CD4-positive, CD25-positive, alpha-beta regulatory T cell (primary cell): Measurements from ENCODE around the gene PHIP. TPM values are rescaled to one million over a fixed set of nuclear protein-coding genes. Genes with fewer than 3 reads are reported as not detected.
"Not testable (repeated sequence)": the region's sequence is repeated elsewhere in the genome, so short reads cannot be mapped to it uniquely, and the experiment has no call there.

Experiments used
- ATAC-seq, 2 donors: fragments of 150-1000 bp; cut with Tn5 transposase; one replicate each; pipeline ENCODE4 v1.10.0; 2021; ENCODE audit warnings: low read depth in 2 of 2, moderate number of reproducible peaks in 2 of 2, moderate library complexity in 1 of 2
- DNase-seq, 3 donors: peaks; one replicate each; pipeline versions ENCODE4 v3.0.0 to v3.0.0-alpha.2; 2012 to 2022; ENCODE audit warnings: mixed read lengths in 1 of 3
- H3K27ac ChIP-seq: one replicate; pipeline ENCODE4 v1.7.0; 2013; ENCODE audit warnings: mild to moderate bottlenecking, low read length; ENCODE audit not compliant: insufficient read depth, poor library complexity, severe bottlenecking
- H3K27me3 ChIP-seq: one replicate; pipeline ENCODE4 v1.7.0; 2013; ENCODE audit warnings: low read length; ENCODE audit not compliant: control insufficient read depth, insufficient read depth
- H3K36me3 ChIP-seq: one replicate; pipeline ENCODE4 v1.7.0; 2013; ENCODE audit warnings: mild to moderate bottlenecking, low read length, moderate library complexity; ENCODE audit not compliant: control insufficient read depth, insufficient read depth
- H3K4me1 ChIP-seq: 2 replicates; pipeline ENCODE4 v1.7.0; 2013; ENCODE audit warnings: mild to moderate bottlenecking, low read length; ENCODE audit not compliant: insufficient read depth, control insufficient read depth, poor library complexity, severe bottlenecking
- H3K4me3 ChIP-seq: one replicate; pipeline ENCODE4 v1.7.0; 2013; ENCODE audit warnings: low read depth, mild to moderate bottlenecking, low read length, moderate library complexity
- H3K9me3 ChIP-seq, 2 experiments: 1 replicate in 1 of 2; 2 replicates in 1 of 2; pipeline ENCODE4 v1.7.0; 2013; ENCODE audit warnings: low read length in 2 of 2, mild to moderate bottlenecking in 1 of 2, moderate library complexity in 1 of 2; ENCODE audit not compliant: control insufficient read depth in 2 of 2
- H3K27ac Mint-ChIP-seq, 3 donors: one replicate each; pipeline ENCODE4 v1.8.0; 2020 to 2022; ENCODE audit warnings: mild to moderate bottlenecking in 3 of 3, mixed read lengths in 3 of 3, moderate library complexity in 2 of 3
- H3K27me3 Mint-ChIP-seq: one replicate; pipeline ENCODE4 v1.8.0; 2022; ENCODE audit warnings: mild to moderate bottlenecking, mixed read lengths
- H3K36me3 Mint-ChIP-seq: one replicate; pipeline ENCODE4 v1.8.0; 2020; ENCODE audit warnings: mixed read lengths
- H3K4me1 Mint-ChIP-seq, 4 donors: one replicate each; pipeline ENCODE4 v1.8.0; 2020 to 2022; ENCODE audit warnings: mixed read lengths in 4 of 4, mild to moderate bottlenecking in 1 of 4
- H3K4me3 Mint-ChIP-seq, 4 donors: one replicate each; pipeline ENCODE4 v1.8.0; 2020 to 2022; ENCODE audit warnings: mild to moderate bottlenecking in 4 of 4, mixed read lengths in 4 of 4, moderate library complexity in 3 of 4
- H3K9me3 Mint-ChIP-seq, 7 donors: one replicate each; pipeline ENCODE4 v1.8.0; 2020 to 2022; ENCODE audit warnings: mixed read lengths in 7 of 7, mild to moderate bottlenecking in 3 of 7, moderate library complexity in 2 of 7
- polyA plus RNA-seq, 4 donors: library from polyadenylated mRNA; unstranded; fragments of 300-500 nt; fragmentation: Illumina TruSeq; gene quantifications; one replicate each; pipeline ENCODE4 v1.2.3, GENCODE V29; 2021
- total RNA-seq: library from RNA; stranded (reverse); gene quantifications from one replicate; pipeline ENCODE4 v1.2.3, GENCODE V29; 2022

Gene PHIP
- total and polyA plus RNA-seq, 5 donors from 2014 or later: 12.0 to 57.0 (median 13.7) TPM

GRCh38 chr6:78908621-78909020 lies 169.4 kb downstream of the PHIP start:
- no peak overlapping the region for H3K27ac ChIP-seq
- no peaks in the 10 kb centered on the region for H3K4me1 ChIP-seq
- Mint-ChIP-seq H3K36me3 (peaks cover 10% of the 10 kb centered on the region), H3K27me3 (peaks cover 37% of the 10 kb centered on the region), H3K4me3 (no peak overlapping the region), H3K27ac (no peak overlapping the region), H3K9me3 (peaks cover 0 to 6% (median 0%) of the 10 kb centered on the region in 7 donors), H3K4me1 (peaks cover 5 to 16% (median 9%) of the 10 kb centered on the region in 4 donors)
- ATAC-seq: no peak
- H3K4me3 ChIP-seq: no peak overlapping the region
- no peaks in the 10 kb centered on the region for H3K9me3 ChIP-seq
- H3K27me3 ChIP-seq: peaks cover 14% of the 10 kb centered on the region
- no peak for DNase-seq
- no peaks in the 10 kb centered on the region for H3K36me3 ChIP-seq

- no peaks in the 10 kb centered on the region for H3K36me3 Mint-ChIP-seq
- no peaks in the 10 kb centered on the region for H3K27me3 ChIP-seq
- no peak overlapping the region for H3K4me3 Mint-ChIP-seq
- H3K9me3 Mint-ChIP-seq: peaks cover 0 to 2% (median 0%) of the 10 kb centered on the region in 7 donors
- no peak for ATAC-seq
- no peaks in the 10 kb centered on the region for H3K4me1 ChIP-seq
- H3K27ac Mint-ChIP-seq: no peak overlapping the region
- H3K27me3 Mint-ChIP-seq: no peaks in the 10 kb centered on the region
- H3K9me3 ChIP-seq: no peaks in the 10 kb centered on the region
- no peaks in the 10 kb centered on the region for H3K4me1 Mint-ChIP-seq
- H3K4me3 ChIP-seq: no peak overlapping the region
- H3K27ac ChIP-seq: no peak overlapping the region
- no peak for DNase-seq
- no peaks in the 10 kb centered on the region for H3K36me3 ChIP-seq
These were observed 181.8 kb downstream of the PHIP start for GRCh38 chr6:78896227-78896626.

DNA sequence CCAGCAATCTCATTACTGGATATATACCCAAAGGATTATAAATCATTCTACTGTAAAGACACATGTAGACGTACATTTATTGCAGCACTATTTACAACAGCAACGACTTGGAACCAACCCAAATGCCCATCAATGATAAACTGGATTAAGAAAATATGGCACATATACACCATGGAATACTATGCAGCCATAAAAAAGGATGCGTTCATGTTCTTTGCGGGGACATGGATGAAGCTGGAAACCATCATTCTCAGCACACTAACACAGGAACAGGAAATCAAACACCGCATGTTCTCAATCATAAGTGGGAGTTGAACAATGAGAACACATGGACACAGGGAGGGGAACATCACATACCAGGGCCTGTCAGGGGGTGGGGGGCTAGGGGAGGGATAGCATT lies 188.2 kb downstream of the PHIP start:
- ATAC-seq, H3K27me3 ChIP-seq, H3K9me3 Mint-ChIP-seq, H3K4me1 Mint-ChIP-seq, H3K27me3 Mint-ChIP-seq, H3K27ac ChIP-seq, H3K9me3 ChIP-seq, H3K36me3 ChIP-seq, H3K4me3 ChIP-seq, H3K4me1 ChIP-seq, DNase-seq, H3K4me3 Mint-ChIP-seq, H3K27ac Mint-ChIP-seq: not testable (repeated sequence)
- H3K36me3 Mint-ChIP-seq: peaks cover 32% of the 10 kb centered on the region

Other genes starting within 250 kb of the PHIP start
- 1.1 TPM for gene IRAK1BP1, start 210.7 kb downstream of the PHIP start, total RNA-seq
- gene IRAK1BP1, start 210.7 kb downstream of the PHIP start, polyA plus RNA-seq: 1 to 10 TPM; 1.1 to 2.1 (median 1.5) TPM
- gene HMGN3, start 156.4 kb upstream of the PHIP start, total RNA-seq: 18.9 TPM
- gene HMGN3, start 156.4 kb upstream of the PHIP start, polyA plus RNA-seq: 10 to 100 TPM; 55.4 to 58.2 (median 57.4) TPM